GM12878 (cell line): ENCODE measurements around the gene TPRA1. TPM values are rescaled to one million over a fixed set of nuclear protein-coding genes. Genes with fewer than 3 reads are reported as not detected.

ENCODE experiments used
- ATAC-seq: fragments of 200-7000 bp; cut with Tn5 transposase; 3 replicates; pipeline ENCODE4 v1.9.1; 2020; ENCODE audit warnings: mild to moderate bottlenecking, moderate library complexity
- BruUV-seq: library from RNA; stranded (reverse); fragments of 400-500 nt; replicated peaks from 2 replicates; lab custom pipeline; 2021; lab: Mats Ljungman, UMichigan
- CTCF ChIA-PET: fragments of 300-600 bp; sonication (Branson Sonifier 250); formaldehyde crosslinking; extraction: SDS; loops from one replicate; lab custom pipeline; 2021; ENCODE audit warnings: inconsistent platforms; lab: Yijun Ruan, JAX
- POLR2A ChIA-PET: fragments of 350-600 bp; formaldehyde crosslinking; extraction: SDS; loops from one replicate; lab custom pipeline; 2021; ENCODE audit warnings: inconsistent platforms; lab: Charles Lee
- RAD21 ChIA-PET: fragments of 300-600 bp; sonication (Branson Sonifier 250); formaldehyde crosslinking; loops from one replicate; lab custom pipeline; 2023; ENCODE audit warnings: antibody characterized with exemption; ENCODE audit not compliant: unreplicated experiment; lab: Charles Lee
- SMC1A ChIA-PET: fragments of 300-600 bp; sonication (Branson Sonifier 250); formaldehyde crosslinking; loops from one replicate; lab custom pipeline; 2023; ENCODE audit not compliant: unreplicated experiment, uncharacterized antibody; lab: Charles Lee
- DNase-seq: peaks from one replicate; pipeline ENCODE4 v3.0.0-alpha.2; 2011; ENCODE audit warnings: low read depth, low spot score
- FAIRE-seq: peaks from 3 replicates; lab custom pipeline; 2011; peaks lifted over from hg19 to GRCh38; lab: Jason Lieb, UNC
- H2AFZ ChIP-seq: 2 replicates; pipeline ENCODE4 v1.6.0; 2011; ENCODE audit warnings: low read depth, low read length, control low read depth; ENCODE audit not compliant: control insufficient read depth
- H3K27ac ChIP-seq: 2 replicates; pipeline ENCODE4 v1.5.1; 2011; ENCODE audit warnings: control low read depth; ENCODE audit not compliant: control insufficient read depth, insufficient read depth
- H3K27me3 ChIP-seq, 2 experiments: replicated peaks in 1 of 2; 2 replicates each; pipeline versions ENCODE4 v1.6.0 to v1.6.1; 2011; ENCODE audit warnings: low read length in 1 of 2; ENCODE audit not compliant: control insufficient read depth in 2 of 2, insufficient read depth in 2 of 2
- H3K36me3 ChIP-seq, 2 experiments: 2 replicates each; pipeline ENCODE4 v1.5.1; 2011; ENCODE audit warnings: low read length in 1 of 2; ENCODE audit not compliant: control insufficient read depth in 2 of 2, insufficient read depth in 2 of 2
- H3K4me1 ChIP-seq: 2 replicates; pipeline ENCODE4 v1.6.1; 2011; ENCODE audit warnings: mild to moderate bottlenecking, low read length, moderate library complexity, mixed read lengths; ENCODE audit not compliant: control insufficient read depth, insufficient read depth
- H3K4me2 ChIP-seq: 2 replicates; pipeline ENCODE4 v1.6.0; 2011; ENCODE audit warnings: control low read depth; ENCODE audit not compliant: control insufficient read depth, insufficient read depth
- H3K4me3 ChIP-seq: fragments of 200-600 bp; sonication (generic); 2 replicates; pipeline ENCODE4 v1.5.1; 2016
- H3K79me2 ChIP-seq: 2 replicates; pipeline ENCODE4 v1.6.0; 2011; ENCODE audit warnings: low read length; ENCODE audit not compliant: control insufficient read depth, insufficient read depth
- H3K9ac ChIP-seq: 2 replicates; pipeline ENCODE4 v1.8.0; 2011; ENCODE audit warnings: low read length, control low read depth, mixed read lengths; ENCODE audit not compliant: control insufficient read depth, insufficient read depth
- H3K9me3 ChIP-seq: replicated peaks from 3 replicates; pipeline ENCODE4 v1.5.1; 2011; ENCODE audit warnings: mild to moderate bottlenecking, low read length; ENCODE audit not compliant: control insufficient read depth, insufficient read depth
- H4K20me1 ChIP-seq: 2 replicates; pipeline ENCODE4 v1.6.0; 2011; ENCODE audit not compliant: control insufficient read depth, insufficient read depth
- ETV6 ChIP-seq, 2 experiments: fragments of 450-650 bp in 1 of 2; IDR thresholded peaks in 1 of 2; conservative IDR thresholded peaks in 1 of 2; 2 replicates each; pipeline ENCODE4 v1.6.1; 2014; ENCODE audit warnings: antibody characterized with exemption in 1 of 2, borderline replicate concordance in 1 of 2, low read depth in 1 of 2, mild to moderate bottlenecking in 1 of 2, moderate library complexity in 1 of 2
- FOXM1 ChIP-seq: IDR thresholded peaks from 2 replicates; pipeline ENCODE4 v1.6.1; 2012; ENCODE audit warnings: low read depth, mild to moderate bottlenecking, inconsistent platforms, low read length, moderate library complexity
- MTA3 ChIP-seq: IDR thresholded peaks from 2 replicates; pipeline ENCODE4 v1.6.1; 2012; ENCODE audit warnings: low read length, inconsistent platforms, borderline replicate concordance
- NKRF ChIP-seq: fragments of 450-650 bp; conservative IDR thresholded peaks from 2 replicates; pipeline ENCODE4 v1.6.1; 2017; ENCODE audit warnings: mild to moderate bottlenecking, moderate library complexity
- NR2C1 ChIP-seq: fragments of 450-650 bp; IDR thresholded peaks from 2 replicates; pipeline ENCODE4 v1.6.1; 2017; ENCODE audit warnings: antibody characterized with exemption, mild to moderate bottlenecking, moderate library complexity
- POLR2A ChIP-seq: IDR thresholded peaks from 2 replicates; pipeline ENCODE4 v1.6.1; 2011; ENCODE audit warnings: low read depth, mild to moderate bottlenecking, low read length
- RAD21 ChIP-seq: IDR thresholded peaks from 2 replicates; pipeline ENCODE4 v1.6.1; 2011; ENCODE audit warnings: mild to moderate bottlenecking, low read depth, low read length, moderate library complexity; ENCODE audit not compliant: insufficient read depth
- SIN3A ChIP-seq: IDR thresholded peaks from 2 replicates; pipeline ENCODE4 v1.6.1; 2012; ENCODE audit warnings: low read depth, low read length, improper control_type of control experiment
- SMAD1 ChIP-seq: fragments of 450-650 bp; IDR thresholded peaks from 2 replicates; pipeline ENCODE4 v1.6.1; 2018; ENCODE audit warnings: mild to moderate bottlenecking, low read depth; ENCODE audit not compliant: partially characterized antibody
- SMARCA5 ChIP-seq: fragments of 450-650 bp; IDR thresholded peaks from 2 replicates; pipeline ENCODE4 v1.6.1; 2017; ENCODE audit warnings: mild to moderate bottlenecking
- SMC3 ChIP-seq: IDR thresholded peaks from 2 replicates; pipeline ENCODE4 v1.6.1; 2011; ENCODE audit warnings: low read length, improper control_type of control experiment, borderline replicate concordance
- TARDBP ChIP-seq: IDR thresholded peaks from 2 replicates; pipeline ENCODE4 v1.6.1; 2016; ENCODE audit warnings: borderline replicate concordance
- TCF7 ChIP-seq: IDR thresholded peaks from 2 replicates; pipeline ENCODE4 v1.6.1; 2014; ENCODE audit warnings: antibody characterized with exemption, borderline replicate concordance
- WGBS: methylation state at CpG from one replicate; pipeline ENCODE4 v1.1.6; 2016; ENCODE audit warnings: low lambda C conversion rate; ENCODE audit not compliant: insufficient replicate concordance, insufficient coverage; ENCODE audit errors: missing lambda C conversion rate; 5-methylcytosine and 5-hydroxymethylcytosine counted together
- in situ Hi-C: fragments of 300-500 bp; cut with MboI; formaldehyde crosslinking; loops from 9 replicates; pipeline ENCODE4 v1.14.3; 2018; ENCODE audit warnings: mixed read lengths
- intact Hi-C: fragments of 100-400 bp; cut with micrococcal nuclease; formaldehyde crosslinking; loops from one replicate; pipeline ENCODE4 v1.14.2; 2022; ENCODE audit not compliant: unreplicated experiment
- polyA plus RNA-seq, 11 experiments: library from polyadenylated mRNA; depleted of rRNA in 4 of 11; unstranded in 6 of 11; stranded (reverse) in 5 of 11; fragments of >200 nt; fragmentation: Nextera tagmentation in 4 of 11; fragmentation: Illumina TruSeq in 1 of 11; extraction: Ambion mirVana in 4 of 11; extraction: Trizol in 1 of 11; gene quantifications; 1 replicate in 1 of 11; 2 replicates in 10 of 11; pipeline versions ENCODE4 v1.2.1 to v1.2.3, GENCODE V29; 2011 to 2016; ENCODE audit warnings: inconsistent platforms in 2 of 11, missing spikeins in 2 of 11, low read depth in 1 of 11
- total RNA-seq, 4 experiments: library from RNA; depleted of rRNA in 3 of 4; stranded (reverse); fragments of >200 nt in 3 of 4; fragmentation: Illumina TruSeq in 1 of 4; extraction: Trizol in 1 of 4; gene quantifications; 2 replicates each; pipeline versions ENCODE4 v1.2.1 to v1.2.3, GENCODE V29; 2013 to 2021
- TF ChIP-seq, protein P1 (sequence below): fragments of 450-650 bp; IDR thresholded peaks from 2 replicates; pipeline ENCODE4 v1.6.1; 2018; ENCODE audit warnings: borderline replicate concordance, mild to moderate bottlenecking; ENCODE audit not compliant: partially characterized antibody
- TF ChIP-seq, protein P2 (sequence below): IDR thresholded peaks from 2 replicates; pipeline ENCODE4 v1.6.1; 2011; ENCODE audit warnings: borderline replicate concordance, low read depth, mild to moderate bottlenecking, moderate library complexity, low read length; ENCODE audit not compliant: insufficient read depth, poor library complexity, severe bottlenecking
- TF ChIP-seq, protein P3 (sequence below): fragments of 150-350 bp; IDR thresholded peaks from 2 replicates; pipeline ENCODE4 v1.6.1; 2014; ENCODE audit warnings: mild to moderate bottlenecking, low read depth, low read length

Gene TPRA1
- total and polyA plus RNA-seq, 10 of the 15 experiments (the other 5 are each of a cell fraction or from before 2014, with no cell fraction given): 1.8 to 39.6 (median 26.6) TPM

- SMC1A ChIA-PET: no interaction called here
- FAIRE-seq: no peak
- no peak overlapping the region for H2AFZ ChIP-seq
- H3K4me3 ChIP-seq: no peak overlapping the region
- in situ Hi-C loops: no loop called here
- peaks cover 8% of the 10 kb centered on the region for H3K4me1 ChIP-seq
- CTCF ChIA-PET: interaction anchor here (1.4 kb wide), 1 partner anchor 14 kb away, joined by 3 read pairs; no protein-coding TSS in a partner anchor
- no peak overlapping the region for H3K9ac ChIP-seq
- intact Hi-C loops: no loop called here
- BruUV-seq: no TSS peak
- no peak overlapping the region for H3K4me2 ChIP-seq
- POLR2A ChIA-PET: no interaction called here
- H3K9me3 ChIP-seq: no peaks in the 10 kb centered on the region
- RAD21 ChIA-PET: no interaction called here
- H4K20me1 ChIP-seq: no peaks in the 10 kb centered on the region; the same call in 1 of the 2 replicates
- H3K27ac ChIP-seq: no peak overlapping the region
- no peaks in the 10 kb centered on the region for H3K79me2 ChIP-seq
- ATAC-seq: no peak; the same call in 2 of the 3 replicates
- H3K36me3 ChIP-seq: no peaks in the 10 kb centered on the region
- no peak for DNase-seq
- H3K27me3 ChIP-seq: peaks cover 10 to 13% of the 10 kb centered on the region in 2 experiments; a peak in 3 of 4 replicates
- WGBS: 49% methylated on average over 8 of the region's 8 CpGs
- TF ChIP-seq SIN3A (no peak), TCF7 (no peak), SMAD1 (no peak), SMARCA5 (no peak), RAD21 (no peak), MTA3 (no peak), TARDBP (no peak), ETV6 (conservative IDR thresholded peaks at IDR 0.05 in 1 of 2, IDR thresholded peaks at IDR 0.05 in 1 of 2; ENCODE audit: borderline replicate concordance in 1 of 2, low read depth in 1 of 2) (no peak), NKRF (no peak), SMC3 (no peak), POLR2A (no peak), NR2C1 (no peak), FOXM1 (no peak)
- TF ChIP-seq, protein P1, sequence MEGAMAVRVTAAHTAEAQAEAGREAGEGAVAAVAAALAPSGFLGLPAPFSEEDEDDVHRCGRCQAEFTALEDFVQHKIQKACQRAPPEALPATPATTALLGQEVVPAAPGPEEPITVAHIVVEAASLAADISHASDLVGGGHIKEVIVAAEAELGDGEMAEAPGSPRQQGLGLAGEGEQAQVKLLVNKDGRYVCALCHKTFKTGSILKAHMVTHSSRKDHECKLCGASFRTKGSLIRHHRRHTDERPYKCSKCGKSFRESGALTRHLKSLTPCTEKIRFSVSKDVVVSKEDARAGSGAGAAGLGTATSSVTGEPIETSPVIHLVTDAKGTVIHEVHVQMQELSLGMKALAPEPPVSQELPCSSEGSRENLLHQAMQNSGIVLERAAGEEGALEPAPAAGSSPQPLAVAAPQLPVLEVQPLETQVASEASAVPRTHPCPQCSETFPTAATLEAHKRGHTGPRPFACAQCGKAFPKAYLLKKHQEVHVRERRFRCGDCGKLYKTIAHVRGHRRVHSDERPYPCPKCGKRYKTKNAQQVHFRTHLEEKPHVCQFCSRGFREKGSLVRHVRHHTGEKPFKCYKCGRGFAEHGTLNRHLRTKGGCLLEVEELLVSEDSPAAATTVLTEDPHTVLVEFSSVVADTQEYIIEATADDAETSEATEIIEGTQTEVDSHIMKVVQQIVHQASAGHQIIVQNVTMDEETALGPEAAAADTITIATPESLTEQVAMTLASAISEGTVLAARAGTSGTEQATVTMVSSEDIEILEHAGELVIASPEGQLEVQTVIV: no peak
- TF ChIP-seq, protein P2, sequence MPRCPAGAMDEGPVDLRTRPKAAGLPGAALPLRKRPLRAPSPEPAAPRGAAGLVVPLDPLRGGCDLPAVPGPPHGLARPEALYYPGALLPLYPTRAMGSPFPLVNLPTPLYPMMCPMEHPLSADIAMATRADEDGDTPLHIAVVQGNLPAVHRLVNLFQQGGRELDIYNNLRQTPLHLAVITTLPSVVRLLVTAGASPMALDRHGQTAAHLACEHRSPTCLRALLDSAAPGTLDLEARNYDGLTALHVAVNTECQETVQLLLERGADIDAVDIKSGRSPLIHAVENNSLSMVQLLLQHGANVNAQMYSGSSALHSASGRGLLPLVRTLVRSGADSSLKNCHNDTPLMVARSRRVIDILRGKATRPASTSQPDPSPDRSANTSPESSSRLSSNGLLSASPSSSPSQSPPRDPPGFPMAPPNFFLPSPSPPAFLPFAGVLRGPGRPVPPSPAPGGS: no peak
- TF ChIP-seq, protein P3, sequence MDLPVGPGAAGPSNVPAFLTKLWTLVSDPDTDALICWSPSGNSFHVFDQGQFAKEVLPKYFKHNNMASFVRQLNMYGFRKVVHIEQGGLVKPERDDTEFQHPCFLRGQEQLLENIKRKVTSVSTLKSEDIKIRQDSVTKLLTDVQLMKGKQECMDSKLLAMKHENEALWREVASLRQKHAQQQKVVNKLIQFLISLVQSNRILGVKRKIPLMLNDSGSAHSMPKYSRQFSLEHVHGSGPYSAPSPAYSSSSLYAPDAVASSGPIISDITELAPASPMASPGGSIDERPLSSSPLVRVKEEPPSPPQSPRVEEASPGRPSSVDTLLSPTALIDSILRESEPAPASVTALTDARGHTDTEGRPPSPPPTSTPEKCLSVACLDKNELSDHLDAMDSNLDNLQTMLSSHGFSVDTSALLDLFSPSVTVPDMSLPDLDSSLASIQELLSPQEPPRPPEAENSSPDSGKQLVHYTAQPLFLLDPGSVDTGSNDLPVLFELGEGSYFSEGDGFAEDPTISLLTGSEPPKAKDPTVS: no peak
These were observed 41.7 kb upstream of the TPRA1 start for GRCh38 chr3:127632035-127632820.
